ENCODE measurements around the gene LHFPL6. TPM values are rescaled to one million over a fixed set of nuclear protein-coding genes. Genes with fewer than 3 reads are reported as not detected.

Gene LHFPL6
- total RNA-seq, 1 donor from 2014 or later, result 31.4 TPM

DNA sequence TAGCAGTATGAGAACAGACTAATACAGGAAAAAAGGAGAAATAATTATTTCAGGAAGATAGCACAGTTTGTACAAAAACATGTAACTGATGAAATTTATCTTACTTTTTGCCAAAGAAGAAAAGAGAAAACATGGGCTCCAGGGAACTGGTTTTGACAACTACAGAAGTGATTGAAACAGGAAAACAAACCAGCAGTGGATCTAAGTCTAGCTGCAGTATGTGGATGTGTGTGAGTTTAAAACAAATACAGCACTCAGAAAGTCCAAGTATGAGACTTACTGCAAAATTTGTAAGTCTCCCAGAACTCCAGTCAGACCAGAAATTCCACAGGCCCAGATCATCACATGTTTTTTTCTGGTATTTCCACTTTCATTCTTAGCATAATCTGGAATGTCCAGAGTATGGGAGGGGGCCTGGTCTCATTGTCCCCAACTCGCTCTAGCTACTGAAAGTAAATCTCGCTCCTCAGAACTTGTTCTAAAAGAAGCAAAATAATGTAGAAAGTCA is 305.3 kb downstream of the LHFPL6 start:
- H3K4me1 ChIP-seq (ENCODE audit: insufficient read depth, low read length), result no peaks in the 10 kb centered on the region
- TF ChIP-seq, protein P1, sequence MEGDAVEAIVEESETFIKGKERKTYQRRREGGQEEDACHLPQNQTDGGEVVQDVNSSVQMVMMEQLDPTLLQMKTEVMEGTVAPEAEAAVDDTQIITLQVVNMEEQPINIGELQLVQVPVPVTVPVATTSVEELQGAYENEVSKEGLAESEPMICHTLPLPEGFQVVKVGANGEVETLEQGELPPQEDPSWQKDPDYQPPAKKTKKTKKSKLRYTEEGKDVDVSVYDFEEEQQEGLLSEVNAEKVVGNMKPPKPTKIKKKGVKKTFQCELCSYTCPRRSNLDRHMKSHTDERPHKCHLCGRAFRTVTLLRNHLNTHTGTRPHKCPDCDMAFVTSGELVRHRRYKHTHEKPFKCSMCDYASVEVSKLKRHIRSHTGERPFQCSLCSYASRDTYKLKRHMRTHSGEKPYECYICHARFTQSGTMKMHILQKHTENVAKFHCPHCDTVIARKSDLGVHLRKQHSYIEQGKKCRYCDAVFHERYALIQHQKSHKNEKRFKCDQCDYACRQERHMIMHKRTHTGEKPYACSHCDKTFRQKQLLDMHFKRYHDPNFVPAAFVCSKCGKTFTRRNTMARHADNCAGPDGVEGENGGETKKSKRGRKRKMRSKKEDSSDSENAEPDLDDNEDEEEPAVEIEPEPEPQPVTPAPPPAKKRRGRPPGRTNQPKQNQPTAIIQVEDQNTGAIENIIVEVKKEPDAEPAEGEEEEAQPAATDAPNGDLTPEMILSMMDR (IDR thresholded peaks at IDR 0.05; ENCODE audit: insufficient read depth, low read depth, low read length), result no peak
- no peak for TF ChIP-seq EZH2 (IDR thresholded peaks at IDR 0.05; ENCODE audit: insufficient read depth, low read length)
- H3K4me3 Mint-ChIP-seq (ENCODE audit: unreplicated experiment), result no peak overlapping the region
- H3K36me3 ChIP-seq (ENCODE audit: insufficient read depth, low read length), result no peaks in the 10 kb centered on the region
- peaks cover 15% of the 10 kb centered on the region for H3K9me3 Mint-ChIP-seq (ENCODE audit: unreplicated experiment)
- H3K4me2 ChIP-seq (ENCODE audit: low read length), result no peak overlapping the region
- peaks cover 8% of the 10 kb centered on the region for H3K4me1 Mint-ChIP-seq (ENCODE audit: low read depth, unreplicated experiment)
- no peaks in the 10 kb centered on the region for H4K20me1 ChIP-seq (ENCODE audit: insufficient read depth, low read length)
- H3K27ac Mint-ChIP-seq (ENCODE audit: unreplicated experiment), result peak overlapping the region; percentile 59
- H2AFZ ChIP-seq (ENCODE audit: low read depth, low read length), result no peak overlapping the region
- H3K27ac ChIP-seq (ENCODE audit: low read depth, low read length), result no peak overlapping the region
- H3K9ac ChIP-seq (ENCODE audit: low read length), result no peak overlapping the region
- H3K27me3 ChIP-seq (ENCODE audit: insufficient read depth, low read length), result no peaks in the 10 kb centered on the region
- no peaks in the 10 kb centered on the region for H3K36me3 Mint-ChIP-seq (ENCODE audit: low read depth, unreplicated experiment)
- FAIRE-seq, result peak; percentile 9
- H3K9me3 ChIP-seq (ENCODE audit: insufficient read depth, low read depth, low read length), result peaks cover 6% of the 10 kb centered on the region
- H3K4me3 ChIP-seq (ENCODE audit: insufficient read depth, low read depth, low read length), result no peak overlapping the region
- no peaks in the 10 kb centered on the region for H3K27me3 Mint-ChIP-seq (ENCODE audit: low read depth, unreplicated experiment)
- peak; percentile 15 for DNase-seq (ENCODE audit: low read depth)
- H3K79me2 ChIP-seq (ENCODE audit: insufficient read depth, low read length), result no peaks in the 10 kb centered on the region

DNA sequence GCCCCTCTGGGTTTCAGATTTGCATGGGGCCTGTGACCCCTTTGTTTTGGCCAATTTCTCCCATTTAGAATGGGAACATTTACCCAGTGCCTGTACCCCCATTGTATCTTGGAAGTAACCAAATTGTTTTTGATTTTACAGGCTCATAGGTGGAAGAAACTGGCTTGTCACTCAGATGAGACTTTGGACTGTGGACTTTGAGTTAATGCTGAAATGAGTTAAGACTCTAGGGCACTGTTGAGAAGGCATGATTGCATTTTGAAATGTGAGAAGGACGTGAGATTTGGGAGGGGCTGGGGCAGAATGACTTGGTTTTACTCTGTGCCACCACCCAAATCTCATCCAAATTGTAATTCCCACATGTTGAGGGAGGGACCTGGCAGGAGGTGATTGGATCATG is 306.0 kb downstream of the LHFPL6 start:
- H3K27me3 Mint-ChIP-seq (ENCODE audit: low read depth, unreplicated experiment), result no peaks in the 10 kb centered on the region
- Histone ChIP-seq H4K20me1 (ENCODE audit: insufficient read depth, low read length) (no peaks in the 10 kb centered on the region), H3K27me3 (ENCODE audit: insufficient read depth, low read length) (no peaks in the 10 kb centered on the region), H3K4me2 (ENCODE audit: low read length) (no peak overlapping the region), H3K79me2 (ENCODE audit: insufficient read depth, low read length) (no peaks in the 10 kb centered on the region), H3K4me3 (ENCODE audit: insufficient read depth, low read depth, low read length) (no peak overlapping the region), H3K9ac (ENCODE audit: low read length) (no peak overlapping the region), H3K9me3 (ENCODE audit: insufficient read depth, low read depth, low read length) (peaks cover 6% of the 10 kb centered on the region), H3K36me3 (ENCODE audit: insufficient read depth, low read length) (no peaks in the 10 kb centered on the region), H3K27ac (ENCODE audit: low read depth, low read length) (no peak overlapping the region), H3K4me1 (ENCODE audit: insufficient read depth, low read length) (no peaks in the 10 kb centered on the region), H2AFZ (ENCODE audit: low read depth, low read length) (no peak overlapping the region)
- no peak overlapping the region for H3K4me3 Mint-ChIP-seq (ENCODE audit: unreplicated experiment)
- H3K4me1 Mint-ChIP-seq (ENCODE audit: low read depth, unreplicated experiment), result peaks cover 8% of the 10 kb centered on the region
- no peaks in the 10 kb centered on the region for H3K36me3 Mint-ChIP-seq (ENCODE audit: low read depth, unreplicated experiment)
- H3K27ac Mint-ChIP-seq (ENCODE audit: unreplicated experiment), result peak overlapping the region; percentile 59
- DNase-seq (ENCODE audit: low read depth), result no peak
- no peak for TF ChIP-seq EZH2 (IDR thresholded peaks at IDR 0.05; ENCODE audit: insufficient read depth, low read length)
- TF ChIP-seq, protein P1 (IDR thresholded peaks at IDR 0.05; ENCODE audit: insufficient read depth, low read depth, low read length), result no peak
- no peak for FAIRE-seq
- peaks cover 15% of the 10 kb centered on the region for H3K9me3 Mint-ChIP-seq (ENCODE audit: unreplicated experiment)

- H3K27me3 ChIP-seq (ENCODE audit: insufficient read depth, low read length), result no peaks in the 10 kb centered on the region
- H3K9me3 ChIP-seq (ENCODE audit: insufficient read depth, low read depth, low read length), result peaks cover 6% of the 10 kb centered on the region
- no peaks in the 10 kb centered on the region for H3K79me2 ChIP-seq (ENCODE audit: insufficient read depth, low read length)
- Mint-ChIP-seq H3K36me3 (ENCODE audit: low read depth, unreplicated experiment) (no peaks in the 10 kb centered on the region), H3K27ac (ENCODE audit: unreplicated experiment) (no peak overlapping the region), H3K27me3 (ENCODE audit: low read depth, unreplicated experiment) (no peaks in the 10 kb centered on the region), H3K4me3 (ENCODE audit: unreplicated experiment) (no peak overlapping the region), H3K9me3 (ENCODE audit: unreplicated experiment) (peaks cover 15% of the 10 kb centered on the region), H3K4me1 (ENCODE audit: low read depth, unreplicated experiment) (peaks cover 8% of the 10 kb centered on the region)
- DNase-seq (ENCODE audit: low read depth) (no peak), FAIRE-seq (no peak)
- H3K4me1 ChIP-seq (ENCODE audit: insufficient read depth, low read length), result no peaks in the 10 kb centered on the region
- H3K4me3 ChIP-seq (ENCODE audit: insufficient read depth, low read depth, low read length), result no peak overlapping the region
- no peak overlapping the region for H3K4me2 ChIP-seq (ENCODE audit: low read length)
- H2AFZ ChIP-seq (ENCODE audit: low read depth, low read length), result no peak overlapping the region
- no peaks in the 10 kb centered on the region for H4K20me1 ChIP-seq (ENCODE audit: insufficient read depth, low read length)
- H3K27ac ChIP-seq (ENCODE audit: low read depth, low read length), result no peak overlapping the region
- no peak for TF ChIP-seq EZH2 (IDR thresholded peaks at IDR 0.05; ENCODE audit: insufficient read depth, low read length)
- TF ChIP-seq, protein P1 (IDR thresholded peaks at IDR 0.05; ENCODE audit: insufficient read depth, low read depth, low read length), result no peak
- no peak overlapping the region for H3K9ac ChIP-seq (ENCODE audit: low read length)
- H3K36me3 ChIP-seq (ENCODE audit: insufficient read depth, low read length), result no peaks in the 10 kb centered on the region
These were observed 306.8 kb downstream of the LHFPL6 start for GRCh38 chr13:39296193-39296592.

Data from astrocyte (in vitro differentiated cells and primary cell).